Endothelial cell of umbilical vein (primary cell): ENCODE results near the gene PTPRK. TPM values are rescaled to one million over a fixed set of nuclear protein-coding genes. Genes with fewer than 3 reads are reported as not detected.

Experiments used
- BruUV-seq: library from RNA; stranded (reverse); fragments of 400-500 nt; replicated peaks from 2 replicates; lab custom pipeline; 2021; lab: Mats Ljungman, UMichigan
- CTCF ChIA-PET: fragments of 300-600, 350-600 bp; sonication (Branson Sonifier 250); formaldehyde crosslinking; loops from one replicate; lab custom pipeline; 2021; ENCODE audit warnings: antibody characterized with exemption, inconsistent platforms; lab: Charles Lee
- POLR2A ChIA-PET: fragments of 300-600, 350-600 bp; sonication (Branson Sonifier 250); formaldehyde crosslinking; loops from one replicate; lab custom pipeline; 2021; ENCODE audit warnings: antibody characterized with exemption, inconsistent platforms; lab: Charles Lee
- DNase-seq: peaks from one replicate; pipeline ENCODE4 v3.0.0-alpha.2; 2011; ENCODE audit warnings: low read depth, low spot score
- FAIRE-seq: peaks from 2 replicates; lab custom pipeline; 2011; peaks lifted over from hg19 to GRCh38; lab: Jason Lieb, UNC
- H2AFZ ChIP-seq: 2 replicates; pipeline ENCODE4 v1.6.0; 2012; ENCODE audit warnings: low read depth, low read length, control low read depth, inconsistent platforms
- H3K27ac ChIP-seq: 2 replicates; pipeline ENCODE4 v1.5.1; 2011; ENCODE audit warnings: low read depth, mild to moderate bottlenecking, control low read depth, low read length, moderate library complexity; ENCODE audit not compliant: insufficient read depth
- H3K27me3 ChIP-seq, 2 experiments: 2 replicates each; pipeline versions ENCODE4 v1.6.0 to v1.6.1; 2011; ENCODE audit warnings: low read length in 2 of 2, mixed read lengths in 1 of 2; ENCODE audit not compliant: control insufficient read depth in 2 of 2, insufficient read depth in 2 of 2
- H3K36me3 ChIP-seq, 2 experiments: 2 replicates in 1 of 2; 3 replicates in 1 of 2; pipeline ENCODE4 v1.5.1; 2011; ENCODE audit warnings: low read length in 2 of 2, mild to moderate bottlenecking in 1 of 2, moderate library complexity in 1 of 2; ENCODE audit not compliant: control insufficient read depth in 2 of 2, insufficient read depth in 2 of 2; ENCODE audit errors: extremely low read depth in 1 of 2
- H3K4me1 ChIP-seq: 3 replicates; pipeline ENCODE4 v1.5.1; 2011; ENCODE audit warnings: mild to moderate bottlenecking, low read length; ENCODE audit not compliant: control insufficient read depth, insufficient read depth; ENCODE audit errors: extremely low read depth
- H3K4me2 ChIP-seq: 2 replicates; pipeline ENCODE4 v1.6.1; 2011; ENCODE audit warnings: low read length, control low read depth, mixed read lengths; ENCODE audit not compliant: insufficient read depth
- H3K4me3 ChIP-seq, 3 experiments: fragments of 200-600 bp in 1 of 3; sonication (generic), shearing (Covaris generic) in 1 of 3; replicated peaks in 1 of 3; 2 replicates each; pipeline ENCODE4 v1.5.1; 2011 to 2016; ENCODE audit warnings: control low read depth in 3 of 3, low read length in 3 of 3, mild to moderate bottlenecking in 2 of 3, inconsistent platforms in 1 of 3, low read depth in 1 of 3, moderate library complexity in 1 of 3; ENCODE audit not compliant: insufficient read depth in 1 of 3
- H3K79me2 ChIP-seq: 2 replicates; pipeline ENCODE4 v1.6.0; 2012; ENCODE audit warnings: low read length, inconsistent platforms; ENCODE audit not compliant: control insufficient read depth, insufficient read depth
- H3K9ac ChIP-seq: replicated peaks from 2 replicates; pipeline ENCODE3; 2011; ENCODE audit warnings: low read length, control low read depth; ENCODE audit not compliant: insufficient read depth; ENCODE audit errors: extremely low read depth
- H3K9me1 ChIP-seq: replicated peaks from 3 replicates; pipeline ENCODE4 v1.6.0; 2011; ENCODE audit warnings: mild to moderate bottlenecking, low read length; ENCODE audit not compliant: control insufficient read depth, insufficient read depth; ENCODE audit errors: extremely low read depth
- H3K9me3 ChIP-seq: replicated peaks from 2 replicates; pipeline ENCODE4 v1.5.1; 2012; ENCODE audit warnings: low read length, inconsistent platforms; ENCODE audit not compliant: control insufficient read depth, insufficient read depth
- H4K20me1 ChIP-seq: replicated peaks from 2 replicates; pipeline ENCODE3; 2011; ENCODE audit warnings: mild to moderate bottlenecking, low read length; ENCODE audit not compliant: control insufficient read depth, insufficient read depth; ENCODE audit errors: extremely low read depth
- CTCF ChIP-seq, 2 donors: IDR thresholded peaks; 1 replicate in 1 of 2; 2 replicates in 1 of 2; pipeline ENCODE4 v1.5.1; 2011; ENCODE audit warnings: low read length in 2 of 2, mild to moderate bottlenecking in 2 of 2, moderate library complexity in 2 of 2, control low read depth in 1 of 2, inconsistent platforms in 1 of 2, low read depth in 1 of 2; ENCODE audit not compliant: insufficient read depth in 1 of 2; ENCODE audit errors: extremely low read depth in 1 of 2
- EZH2 ChIP-seq: IDR thresholded peaks from 2 replicates; pipeline ENCODE4 v1.6.1; 2012; ENCODE audit warnings: borderline replicate concordance, low read depth, mild to moderate bottlenecking, moderate library complexity, low read length, inconsistent platforms; ENCODE audit not compliant: severe bottlenecking
- FOS ChIP-seq: IDR thresholded peaks from 2 replicates; pipeline ENCODE4 v1.6.1; 2011; ENCODE audit warnings: mild to moderate bottlenecking, low read length, moderate library complexity, borderline replicate concordance; ENCODE audit not compliant: insufficient read depth
- GATA2 ChIP-seq: IDR thresholded peaks from 2 replicates; pipeline ENCODE4 v1.7.0; 2011; ENCODE audit warnings: low read depth, mild to moderate bottlenecking, moderate library complexity, mixed read lengths, low read length; ENCODE audit not compliant: insufficient read length, insufficient read depth
- JUN ChIP-seq: IDR thresholded peaks from 2 replicates; pipeline ENCODE4 v1.6.1; 2011; ENCODE audit warnings: borderline replicate concordance, low read depth; ENCODE audit not compliant: insufficient read length, insufficient read depth
- MAX ChIP-seq: IDR thresholded peaks from 2 replicates; pipeline ENCODE4 v1.6.1; 2011; ENCODE audit not compliant: insufficient read depth, insufficient read length
- MYC ChIP-seq: IDR thresholded peaks from one replicate; pipeline ENCODE4 v1.6.1; 2011; ENCODE audit warnings: mild to moderate bottlenecking, low read depth, low read length
- POLR2A ChIP-seq: IDR thresholded peaks from 2 replicates; pipeline ENCODE4 v1.6.1; 2012; ENCODE audit warnings: low read depth, mild to moderate bottlenecking, control low read depth, low read length
- POLR2AphosphoS5 ChIP-seq: IDR thresholded peaks from 2 replicates; pipeline ENCODE4 v1.6.1; 2012; ENCODE audit warnings: low read depth, mild to moderate bottlenecking, control low read depth, low read length, moderate library complexity; ENCODE audit not compliant: insufficient read depth
- dilution Hi-C: fragments of 300-500 bp; cut with MboI; formaldehyde crosslinking; loops from one replicate; pipeline ENCODE4 v1.15.0; 2019; ENCODE audit warnings: low sequenced_read_pairs; ENCODE audit not compliant: extremely low pct_ligation_motif_present
- intact Hi-C: fragments of 100-400 bp; cut with micrococcal nuclease; formaldehyde crosslinking; loops from one replicate; pipeline ENCODE4 v1.10.0; 2022
- polyA plus RNA-seq, 4 experiments: library from polyadenylated mRNA; depleted of rRNA in 3 of 4; stranded (reverse) in 3 of 4; unstranded in 1 of 4; fragments of >200 nt; gene quantifications; 2 replicates each; pipeline versions ENCODE4 v1.2.1 to v1.2.3, GENCODE V29; 2011 to 2012; ENCODE audit warnings: missing spikeins in 1 of 4
- total RNA-seq: library from RNA; stranded (reverse); gene quantifications from 2 replicates; pipeline ENCODE4 v1.2.3, GENCODE V29; 2021

PTPRK gene
- total and polyA plus RNA-seq, 2 donors (not counting 3 experiments of a cell fraction or from before 2014, with no cell fraction given): 15.2 to 74.0 TPM

- no peaks in the 10 kb centered on the region for H3K27me3 ChIP-seq
- TF ChIP-seq POLR2AphosphoS5 (no peak), JUN (no peak), POLR2A (no peak), MAX (no peak), CTCF (IDR thresholded peaks at IDR 0.05; ENCODE audit: extremely low read depth in 1 of 2, insufficient read depth in 1 of 2, low read depth in 1 of 2, low read length in 2 of 2) (no peak), FOS (no peak), GATA2 (no peak), MYC (no peak), EZH2 (no peak)
- BruUV-seq: no TSS peak
- no peak overlapping the region for H3K9ac ChIP-seq
- no peaks in the 10 kb centered on the region for H3K79me2 ChIP-seq
- no peak overlapping the region for H2AFZ ChIP-seq
- H3K9me1 ChIP-seq: no peaks in the 10 kb centered on the region
- no peaks in the 10 kb centered on the region for H4K20me1 ChIP-seq
- no peak overlapping the region for H3K4me2 ChIP-seq
- H3K27ac ChIP-seq: no peak overlapping the region
- dilution Hi-C loops (no loop called here), intact Hi-C loops (no loop called here)
- no peak for DNase-seq
- no peaks in the 10 kb centered on the region for H3K9me3 ChIP-seq
- ChIA-PET POLR2A (no interaction called here), CTCF (no interaction called here)
- H3K4me1 ChIP-seq: no peaks in the 10 kb centered on the region
- H3K4me3 ChIP-seq: no peak overlapping the region
- no peaks in the 10 kb centered on the region for H3K36me3 ChIP-seq
- no peak for FAIRE-seq
Observed at GRCh38 chr6:127952831-127953230, 567.6 kb downstream of the PTPRK start.
